Nephron (organoid): ENCODE data around the gene HDAC4.
"Not testable (repeated sequence)": the region's sequence is repeated elsewhere in the genome, so short reads cannot be mapped to it uniquely, and the experiment has no call there.

Experiments
- H3K27ac Mint-ChIP-seq, 3 experiments: 2 replicates each; pipeline ENCODE4 v1.8.0; 2020; ENCODE audit warnings: mixed read lengths in 3 of 3, mild to moderate bottlenecking in 2 of 3, moderate library complexity in 1 of 3
- H3K27me3 Mint-ChIP-seq: 2 replicates; pipeline ENCODE4 v1.8.0; 2021; ENCODE audit warnings: low read depth, mild to moderate bottlenecking, moderate library complexity, mixed read lengths
- H3K36me3 Mint-ChIP-seq: 2 replicates; pipeline ENCODE4 v1.8.0; 2020; ENCODE audit warnings: low read depth, mixed read lengths
- H3K4me1 Mint-ChIP-seq: 2 replicates; pipeline ENCODE4 v1.8.0; 2020; ENCODE audit warnings: mixed read lengths
- H3K4me3 Mint-ChIP-seq, 3 experiments: 2 replicates each; pipeline ENCODE4 v1.8.0; 2020; ENCODE audit warnings: mild to moderate bottlenecking in 3 of 3, mixed read lengths in 3 of 3, moderate library complexity in 2 of 3
- H3K9me3 Mint-ChIP-seq: 2 replicates; pipeline ENCODE4 v1.8.0; 2020; ENCODE audit warnings: mixed read lengths
- TF ChIP-seq, protein P1 (sequence below), 3 experiments: fragments of 200-600 bp; sonication (generic); IDR thresholded peaks; one replicate each; pipeline ENCODE4 v1.5.0; 2021; ENCODE audit warnings: antibody characterized with exemption in 3 of 3; ENCODE audit not compliant: unreplicated experiment in 3 of 3

HDAC4 gene

DNA sequence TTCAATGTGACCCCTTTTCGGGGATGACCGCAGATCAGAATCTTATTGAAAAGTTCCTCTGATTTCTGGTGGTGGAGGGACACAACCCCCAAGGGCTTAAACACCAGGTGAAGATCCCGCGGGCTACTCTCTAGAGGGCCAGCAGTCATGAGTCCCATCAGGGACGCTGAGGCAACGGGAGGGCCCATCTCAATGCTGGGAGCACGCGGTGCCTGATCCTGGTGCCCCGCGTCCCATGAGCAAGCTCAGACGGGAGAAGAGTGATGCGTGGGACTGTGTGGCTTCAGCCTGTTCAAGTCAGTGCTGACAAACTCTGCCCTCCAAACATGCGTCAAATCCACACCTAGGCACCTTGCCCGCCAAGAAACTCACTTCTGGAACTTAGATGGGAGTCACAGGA is 328.0 kb downstream of the HDAC4 start:
- H3K27ac Mint-ChIP-seq: no peak overlapping the region
- H3K27me3 Mint-ChIP-seq: no peaks in the 10 kb centered on the region
- peaks cover 38% of the 10 kb centered on the region for H3K36me3 Mint-ChIP-seq
- H3K4me1 Mint-ChIP-seq: no peaks in the 10 kb centered on the region
- H3K9me3 Mint-ChIP-seq: no peaks in the 10 kb centered on the region
- TF ChIP-seq, protein P1, sequence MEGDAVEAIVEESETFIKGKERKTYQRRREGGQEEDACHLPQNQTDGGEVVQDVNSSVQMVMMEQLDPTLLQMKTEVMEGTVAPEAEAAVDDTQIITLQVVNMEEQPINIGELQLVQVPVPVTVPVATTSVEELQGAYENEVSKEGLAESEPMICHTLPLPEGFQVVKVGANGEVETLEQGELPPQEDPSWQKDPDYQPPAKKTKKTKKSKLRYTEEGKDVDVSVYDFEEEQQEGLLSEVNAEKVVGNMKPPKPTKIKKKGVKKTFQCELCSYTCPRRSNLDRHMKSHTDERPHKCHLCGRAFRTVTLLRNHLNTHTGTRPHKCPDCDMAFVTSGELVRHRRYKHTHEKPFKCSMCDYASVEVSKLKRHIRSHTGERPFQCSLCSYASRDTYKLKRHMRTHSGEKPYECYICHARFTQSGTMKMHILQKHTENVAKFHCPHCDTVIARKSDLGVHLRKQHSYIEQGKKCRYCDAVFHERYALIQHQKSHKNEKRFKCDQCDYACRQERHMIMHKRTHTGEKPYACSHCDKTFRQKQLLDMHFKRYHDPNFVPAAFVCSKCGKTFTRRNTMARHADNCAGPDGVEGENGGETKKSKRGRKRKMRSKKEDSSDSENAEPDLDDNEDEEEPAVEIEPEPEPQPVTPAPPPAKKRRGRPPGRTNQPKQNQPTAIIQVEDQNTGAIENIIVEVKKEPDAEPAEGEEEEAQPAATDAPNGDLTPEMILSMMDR (IDR thresholded peaks at IDR 0.05; ENCODE audit: unreplicated experiment in 3 of 3): no peak
- no peak overlapping the region for H3K4me3 Mint-ChIP-seq

DNA sequence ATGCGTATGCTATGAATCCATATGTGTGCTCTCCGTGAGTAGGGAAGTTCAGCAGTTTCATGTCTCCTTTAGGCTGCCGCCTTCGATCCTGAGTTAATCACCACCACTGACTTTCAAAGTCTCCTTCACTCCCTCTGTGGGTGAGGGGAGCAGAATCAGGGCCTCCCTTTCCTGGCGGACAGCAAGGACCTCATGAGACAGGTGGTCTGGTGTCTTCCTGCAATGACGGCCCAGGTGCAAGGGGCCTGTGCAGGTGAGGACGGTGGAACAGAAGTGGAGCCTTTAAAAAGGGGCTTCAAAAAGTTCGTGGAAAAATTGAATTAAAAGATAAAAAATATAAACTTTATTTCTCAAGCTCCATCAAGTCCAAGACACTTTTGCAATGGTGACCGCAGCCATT is 330.4 kb downstream of the HDAC4 start:
- no peak overlapping the region for H3K4me3 Mint-ChIP-seq
- H3K27me3 Mint-ChIP-seq: no peaks in the 10 kb centered on the region
- no peak overlapping the region for H3K27ac Mint-ChIP-seq
- TF ChIP-seq, protein P1 (IDR thresholded peaks at IDR 0.05; ENCODE audit: unreplicated experiment in 3 of 3): no peak
- no peaks in the 10 kb centered on the region for H3K9me3 Mint-ChIP-seq
- H3K4me1 Mint-ChIP-seq: no peaks in the 10 kb centered on the region
- peaks cover 41% of the 10 kb centered on the region for H3K36me3 Mint-ChIP-seq

DNA sequence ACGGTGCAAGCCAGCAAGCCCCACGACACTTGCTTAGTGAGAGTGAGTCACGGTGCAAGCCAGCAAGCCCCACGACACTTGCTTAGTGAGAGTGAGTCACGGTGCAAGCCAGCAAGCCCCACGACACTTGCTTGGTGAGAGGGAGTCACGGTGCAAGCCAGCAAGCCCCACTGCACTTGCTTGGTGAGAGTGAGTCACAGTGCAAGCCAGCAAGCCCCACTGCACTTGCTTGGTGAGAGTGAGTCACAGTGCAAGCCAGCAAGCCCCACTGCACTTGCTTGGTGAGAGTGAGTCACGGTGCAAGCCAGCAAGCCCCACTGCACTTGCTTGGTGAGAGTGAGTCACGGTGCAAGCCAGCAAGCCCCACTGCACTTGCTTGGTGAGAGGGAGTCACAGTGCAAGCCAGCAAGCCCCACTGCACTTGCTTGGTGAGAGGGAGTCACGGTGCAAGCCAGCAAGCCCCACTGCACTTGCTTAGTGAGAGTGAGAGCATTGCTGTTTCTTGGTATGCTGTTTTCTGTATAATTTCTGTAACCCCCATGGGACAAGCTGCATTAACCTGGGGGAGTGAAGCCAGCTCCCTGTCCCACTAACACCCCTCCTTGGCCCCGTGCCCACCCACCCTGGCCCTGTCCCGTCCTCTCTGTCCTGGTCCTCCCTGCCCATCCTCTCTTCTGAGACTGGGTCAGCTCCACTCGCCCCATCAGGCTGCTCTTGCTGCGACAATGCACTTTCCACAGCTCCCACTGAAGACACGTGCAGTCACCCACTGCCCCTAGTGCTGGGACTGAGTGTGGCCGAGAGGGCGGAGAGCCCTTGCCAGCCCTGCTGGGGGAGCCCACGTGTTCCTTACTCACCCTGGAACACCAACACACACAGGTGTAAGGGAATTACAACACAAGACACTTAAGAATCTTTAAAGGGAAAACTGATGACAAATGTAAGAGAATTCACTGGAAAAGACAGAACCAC is 331.2 kb downstream of the HDAC4 start:
- not testable (repeated sequence) for H3K27ac Mint-ChIP-seq, H3K27me3 Mint-ChIP-seq, H3K4me1 Mint-ChIP-seq, H3K4me3 Mint-ChIP-seq, H3K9me3 Mint-ChIP-seq
- H3K36me3 Mint-ChIP-seq: peaks cover 43% of the 10 kb centered on the region

DNA sequence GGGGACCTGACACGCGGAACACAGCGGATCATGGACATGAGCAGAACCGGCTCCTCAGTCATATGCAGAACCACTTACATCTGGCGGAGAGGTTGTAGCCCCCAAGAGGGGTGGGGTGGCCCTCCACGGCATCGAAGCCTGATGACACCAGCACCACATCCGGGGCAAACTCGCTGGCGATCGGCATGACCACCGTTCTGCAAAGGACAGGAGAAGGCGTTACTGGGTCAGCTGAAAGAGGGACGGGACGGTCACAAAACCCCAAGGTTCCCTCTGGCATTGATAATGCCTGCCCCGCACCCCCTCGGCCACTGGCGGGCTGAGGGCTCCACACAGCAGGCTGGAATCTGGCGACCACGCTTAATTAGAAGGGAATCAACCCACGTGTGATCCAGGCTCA is 332.4 kb downstream of the HDAC4 start:
- TF ChIP-seq, protein P1 (IDR thresholded peaks at IDR 0.05; ENCODE audit: unreplicated experiment in 3 of 3): no peak
- no peak overlapping the region for H3K4me3 Mint-ChIP-seq
- H3K27me3 Mint-ChIP-seq: no peaks in the 10 kb centered on the region
- H3K27ac Mint-ChIP-seq: no peak overlapping the region
- H3K4me1 Mint-ChIP-seq: no peaks in the 10 kb centered on the region
- no peaks in the 10 kb centered on the region for H3K9me3 Mint-ChIP-seq
- H3K36me3 Mint-ChIP-seq: peaks cover 38% of the 10 kb centered on the region

DNA sequence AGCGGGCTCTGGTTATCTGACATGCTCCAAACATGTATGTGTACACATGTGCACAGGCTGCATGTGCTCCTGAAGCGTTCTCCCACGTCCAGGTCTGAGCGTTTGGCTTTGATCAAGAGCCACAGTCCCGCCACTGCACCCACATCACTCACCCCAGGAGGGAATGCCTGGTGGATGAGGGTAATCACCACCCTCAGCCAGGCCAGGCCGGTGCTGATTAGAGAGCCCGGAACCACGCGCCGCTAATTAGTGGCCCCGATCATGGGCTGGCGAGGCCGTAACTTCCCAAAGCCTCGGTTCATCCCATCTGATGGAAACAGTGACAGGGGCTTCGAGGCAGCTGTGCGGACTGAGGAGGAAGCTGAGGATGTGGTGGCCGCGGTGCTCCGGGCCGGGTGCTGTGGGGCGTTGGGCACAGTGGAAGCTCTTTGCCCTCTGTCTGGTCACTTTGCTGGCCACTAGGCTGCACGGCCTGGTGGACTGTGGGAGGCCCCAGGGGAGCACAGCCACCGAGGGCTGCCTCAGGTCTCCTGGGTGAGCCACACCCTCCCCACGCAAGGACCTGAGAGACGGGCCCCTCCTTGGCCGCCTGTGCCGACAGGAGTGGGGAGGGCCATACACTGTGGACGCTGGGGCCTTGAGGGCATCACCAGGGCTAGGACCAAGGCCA is 333.5 kb downstream of the HDAC4 start:
- Mint-ChIP-seq H3K4me3 (no peak overlapping the region), H3K36me3 (peaks cover 34% of the 10 kb centered on the region)
- TF ChIP-seq, protein P1 (IDR thresholded peaks at IDR 0.05; ENCODE audit: unreplicated experiment in 3 of 3): no peak

DNA sequence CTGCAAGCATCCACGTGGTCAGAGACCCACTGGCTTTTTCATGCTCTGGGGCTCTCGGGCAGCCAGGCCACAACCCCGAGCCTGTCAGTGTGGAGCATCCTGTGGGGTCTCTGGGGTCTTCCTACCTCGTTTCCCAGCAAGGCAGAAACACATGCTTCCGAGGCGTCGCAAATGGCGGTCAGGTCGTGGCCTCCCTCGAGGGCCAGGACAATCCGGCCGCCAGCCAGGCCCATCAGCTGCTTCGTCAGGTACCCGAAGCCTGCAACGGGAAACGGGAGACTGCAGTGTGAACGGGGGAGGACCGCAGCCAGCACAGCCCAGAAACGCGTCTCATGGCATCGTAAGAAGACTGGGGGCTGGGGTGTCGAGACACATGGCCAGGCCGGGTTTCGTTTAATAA is 334.2 kb downstream of the HDAC4 start:
- TF ChIP-seq, protein P1 (IDR thresholded peaks at IDR 0.05; ENCODE audit: unreplicated experiment in 3 of 3): no peak
- no peak overlapping the region for H3K27ac Mint-ChIP-seq
- H3K4me1 Mint-ChIP-seq: no peaks in the 10 kb centered on the region
- H3K27me3 Mint-ChIP-seq: no peaks in the 10 kb centered on the region
- H3K36me3 Mint-ChIP-seq: peaks cover 29% of the 10 kb centered on the region
- H3K9me3 Mint-ChIP-seq: no peaks in the 10 kb centered on the region
- H3K4me3 Mint-ChIP-seq: no peak overlapping the region

More for the DNA sequence above, 333.5 kb downstream of the HDAC4 start:
- Mint-ChIP-seq H3K4me1 (no peaks in the 10 kb centered on the region), H3K27me3 (no peaks in the 10 kb centered on the region), H3K9me3 (no peaks in the 10 kb centered on the region), H3K27ac (no peak overlapping the region)
